GM23248 (cell line): ENCODE results near the gene ADAM33.

Experiments
- EZH2 ChIP-seq: fragments of 200-600 bp; sonication (generic); IDR thresholded peaks from 2 replicates; pipeline ENCODE4 v1.6.1; 2018; ENCODE audit warnings: antibody characterized with exemption, mild to moderate bottlenecking; ENCODE audit not compliant: insufficient read depth, poor library complexity, severe bottlenecking
- EZH2phosphoT487 ChIP-seq: fragments of 200-600 bp; sonication (generic); IDR thresholded peaks from 2 replicates; pipeline ENCODE4 v1.6.1; 2018; ENCODE audit warnings: antibody characterized with exemption, moderate library complexity, mild to moderate bottlenecking, low read depth; ENCODE audit not compliant: insufficient read depth

DNA sequence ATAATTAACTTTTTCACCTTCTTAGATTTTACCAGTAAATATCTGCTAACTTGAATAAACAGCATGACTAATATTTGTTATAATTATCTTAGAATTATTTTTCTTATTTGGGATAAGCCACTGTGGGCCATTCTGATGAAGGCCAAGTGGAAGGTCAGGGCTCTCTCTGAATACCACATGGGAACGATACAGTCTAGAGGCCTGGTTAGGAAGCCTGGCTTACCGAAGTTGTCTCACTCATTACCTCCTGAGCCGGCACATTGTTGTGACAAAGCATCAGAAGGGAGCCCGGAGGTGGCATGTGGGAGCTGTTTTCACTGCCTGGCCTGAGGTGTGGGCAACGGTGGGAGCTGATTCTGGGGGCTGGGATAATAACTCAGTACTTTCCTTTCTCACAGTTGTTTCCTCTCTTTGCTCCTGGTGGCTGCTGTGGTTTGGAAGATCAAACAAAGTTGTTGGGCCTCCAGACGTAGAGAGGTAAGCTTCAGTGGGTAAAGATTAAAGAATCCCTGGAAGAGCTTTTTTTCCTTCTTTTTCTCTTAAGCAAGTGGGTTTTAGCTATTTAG, 47.8 kb downstream of the ADAM33 start:
- TF ChIP-seq EZH2 (no peak), EZH2phosphoT487 (no peak)
